A673 (cell line): ENCODE measurements around the gene PARP15.

Source experiments
- CTCF ChIP-seq: fragments of 300-800, 200-600 bp; sonication (generic); conservative IDR thresholded peaks from 2 replicates; pipeline ENCODE4 v1.5.1; 2017; ENCODE audit warnings: low read depth, mild to moderate bottlenecking, antibody characterized with exemption, low read length, moderate library complexity, mixed read lengths
- EZH2 ChIP-seq: fragments of 200-600 bp; sonication (generic); IDR thresholded peaks from 2 replicates; pipeline ENCODE4 v1.6.1; 2017; ENCODE audit warnings: borderline replicate concordance, low read depth, mild to moderate bottlenecking, mixed read lengths, antibody characterized with exemption, low read length; ENCODE audit not compliant: poor library complexity, severe bottlenecking

- TF ChIP-seq CTCF (no peak), EZH2 (no peak)
Measured at GRCh38 chr3:122548619-122549018, 28.8 kb upstream of the PARP15 start.
